Mammary epithelial cell (primary cell): Measurements from ENCODE around the gene EDC4.

Experiments used
- EZH2 ChIP-seq: IDR thresholded peaks from 2 replicates; pipeline ENCODE4 v1.6.1; 2012; ENCODE audit warnings: low read length, inconsistent platforms, borderline replicate concordance
- TF ChIP-seq, protein P1 (sequence below), 2 donors: IDR thresholded peaks in 1 of 2; conservative IDR thresholded peaks in 1 of 2; 2 replicates each; pipeline ENCODE4 v1.5.1; 2011 to 2012; ENCODE audit warnings: inconsistent platforms in 2 of 2, low read length in 2 of 2, mild to moderate bottlenecking in 2 of 2, control low read depth in 1 of 2, low read depth in 1 of 2; ENCODE audit not compliant: insufficient read depth in 1 of 2; ENCODE audit errors: extremely low read depth in 1 of 2

DNA sequence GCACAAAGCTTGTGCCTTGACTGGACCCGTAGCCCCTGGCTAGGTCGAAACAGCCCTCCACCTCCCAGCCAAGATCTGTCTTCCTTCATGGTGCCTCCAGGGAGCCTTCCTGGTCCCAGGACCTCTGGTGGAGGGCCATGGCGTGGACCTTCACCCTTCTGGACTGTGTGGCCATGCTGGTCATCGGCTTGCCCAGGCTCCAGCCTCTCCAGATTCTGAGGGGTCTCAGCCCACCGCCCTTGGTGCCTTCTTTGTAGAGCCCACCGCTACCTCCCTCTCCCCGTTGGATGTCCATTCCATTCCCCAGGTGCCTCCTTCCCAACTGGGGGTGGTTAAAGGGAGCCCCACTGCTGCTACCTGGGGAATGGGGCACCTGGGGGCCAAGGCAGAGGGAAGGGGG, 55.3 kb downstream of the EDC4 start:
- TF ChIP-seq, protein P1, sequence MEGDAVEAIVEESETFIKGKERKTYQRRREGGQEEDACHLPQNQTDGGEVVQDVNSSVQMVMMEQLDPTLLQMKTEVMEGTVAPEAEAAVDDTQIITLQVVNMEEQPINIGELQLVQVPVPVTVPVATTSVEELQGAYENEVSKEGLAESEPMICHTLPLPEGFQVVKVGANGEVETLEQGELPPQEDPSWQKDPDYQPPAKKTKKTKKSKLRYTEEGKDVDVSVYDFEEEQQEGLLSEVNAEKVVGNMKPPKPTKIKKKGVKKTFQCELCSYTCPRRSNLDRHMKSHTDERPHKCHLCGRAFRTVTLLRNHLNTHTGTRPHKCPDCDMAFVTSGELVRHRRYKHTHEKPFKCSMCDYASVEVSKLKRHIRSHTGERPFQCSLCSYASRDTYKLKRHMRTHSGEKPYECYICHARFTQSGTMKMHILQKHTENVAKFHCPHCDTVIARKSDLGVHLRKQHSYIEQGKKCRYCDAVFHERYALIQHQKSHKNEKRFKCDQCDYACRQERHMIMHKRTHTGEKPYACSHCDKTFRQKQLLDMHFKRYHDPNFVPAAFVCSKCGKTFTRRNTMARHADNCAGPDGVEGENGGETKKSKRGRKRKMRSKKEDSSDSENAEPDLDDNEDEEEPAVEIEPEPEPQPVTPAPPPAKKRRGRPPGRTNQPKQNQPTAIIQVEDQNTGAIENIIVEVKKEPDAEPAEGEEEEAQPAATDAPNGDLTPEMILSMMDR (conservative IDR thresholded peaks at IDR 0.05 in 1 of 2, IDR thresholded peaks at IDR 0.05 in 1 of 2; ENCODE audit: extremely low read depth in 1 of 2, insufficient read depth in 1 of 2, low read depth in 1 of 2, low read length in 2 of 2) = no peak
- TF ChIP-seq EZH2 = no peak
